ENCODE measurements around the gene STAT3. TPM values are rescaled to one million over a fixed set of nuclear protein-coding genes. Genes with fewer than 3 reads are reported as not detected.
"Not testable (repeated sequence)": the region's sequence is repeated elsewhere in the genome, so short reads cannot be mapped to it uniquely, and the experiment has no call there.

Gene STAT3
- total and polyA plus RNA-seq, 9 donors = 42.6 to 56.9 (median 47.7) TPM

DNA sequence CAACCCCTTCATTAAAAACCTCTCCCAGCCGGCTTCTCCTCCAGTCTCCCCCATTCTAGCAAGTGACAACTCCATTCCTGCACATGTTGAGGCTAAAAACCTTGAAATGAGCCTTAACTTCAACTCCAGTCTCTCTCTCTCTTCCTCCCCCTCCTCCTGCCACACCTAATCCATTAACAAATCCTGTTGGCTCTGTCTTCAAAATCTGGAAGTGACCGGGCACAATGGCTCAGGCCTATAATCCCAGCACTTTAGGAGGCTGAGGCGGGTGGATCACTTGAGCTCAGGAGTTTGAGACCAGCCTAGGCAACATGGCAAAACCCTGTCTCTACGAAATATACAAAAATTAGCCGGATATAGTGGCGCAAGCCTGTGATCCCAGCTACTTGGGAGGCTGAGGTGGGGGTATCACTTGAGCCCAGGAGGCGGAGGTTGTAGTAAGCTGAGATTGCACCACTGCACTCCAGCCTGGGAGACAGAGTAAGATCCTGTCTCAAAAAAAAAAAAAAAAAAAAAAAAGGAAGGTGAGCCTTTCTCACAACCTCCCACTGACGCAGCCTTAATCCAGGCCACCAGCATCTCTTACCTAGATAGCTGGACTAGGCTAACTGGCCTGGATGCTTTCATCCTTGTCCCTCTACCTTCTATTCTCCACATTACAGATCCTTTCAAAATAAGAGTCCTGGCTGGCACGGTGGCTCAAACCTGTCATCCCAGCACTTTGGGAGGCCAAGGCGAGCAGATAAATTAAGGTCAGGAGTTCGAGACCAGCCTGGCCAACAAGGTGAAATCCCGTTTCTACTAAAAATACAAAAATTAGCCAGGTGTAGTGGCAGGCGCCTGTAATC lies 21.8 kb downstream of the STAT3 start:
- H3K4me3 ChIP-seq (ENCODE audit: low read length); H3K27ac ChIP-seq (ENCODE audit: low read length); DNase-seq; H3K9me3 ChIP-seq (replicated peaks; ENCODE audit: control insufficient read depth, low read depth, low read length); H3K4me1 ChIP-seq (ENCODE audit: control insufficient read depth, insufficient read depth, low read length); H3K27me3 ChIP-seq (ENCODE audit: control insufficient read depth, insufficient read depth, low read length); H3K36me3 ChIP-seq (ENCODE audit: control insufficient read depth, insufficient read depth, low read length): not testable (repeated sequence)
- WGBS (ENCODE audit: insufficient coverage) = 70% methylated on average over 6 of the region's 13 CpGs

DNA sequence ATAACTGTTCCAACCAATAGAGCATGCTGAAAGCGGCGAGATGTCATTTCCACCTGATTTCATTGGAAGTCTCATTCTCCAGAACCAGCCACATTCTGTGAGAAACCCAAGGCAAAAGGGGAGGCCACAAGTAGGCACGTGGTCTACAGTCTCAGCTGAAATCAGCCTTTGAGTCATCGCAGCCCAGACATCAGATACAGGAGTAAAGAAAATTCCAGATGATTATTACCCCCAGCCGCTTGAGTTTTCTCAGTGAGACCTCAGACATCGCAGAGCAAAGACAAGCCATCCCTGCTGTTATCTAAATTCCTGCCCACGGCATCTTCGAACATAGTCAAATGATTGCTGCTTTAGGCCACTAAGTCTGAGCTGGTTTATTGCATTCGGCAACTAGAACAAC lies 23.1 kb downstream of the STAT3 start:
- DNase-seq = no peak
- Histone ChIP-seq H3K27ac (ENCODE audit: low read length) (no peak overlapping the region), H3K9me3 (replicated peaks; ENCODE audit: control insufficient read depth, low read depth, low read length) (no peaks in the 10 kb centered on the region), H3K4me3 (ENCODE audit: low read length) (no peak overlapping the region), H3K4me1 (ENCODE audit: control insufficient read depth, insufficient read depth, low read length) (peaks cover 6% of the 10 kb centered on the region), H3K27me3 (ENCODE audit: control insufficient read depth, insufficient read depth, low read length) (no peaks in the 10 kb centered on the region), H3K36me3 (ENCODE audit: control insufficient read depth, insufficient read depth, low read length) (no peaks in the 10 kb centered on the region)
- 81% methylated on average over 4 of the region's 9 CpGs for WGBS (ENCODE audit: insufficient coverage)

DNA sequence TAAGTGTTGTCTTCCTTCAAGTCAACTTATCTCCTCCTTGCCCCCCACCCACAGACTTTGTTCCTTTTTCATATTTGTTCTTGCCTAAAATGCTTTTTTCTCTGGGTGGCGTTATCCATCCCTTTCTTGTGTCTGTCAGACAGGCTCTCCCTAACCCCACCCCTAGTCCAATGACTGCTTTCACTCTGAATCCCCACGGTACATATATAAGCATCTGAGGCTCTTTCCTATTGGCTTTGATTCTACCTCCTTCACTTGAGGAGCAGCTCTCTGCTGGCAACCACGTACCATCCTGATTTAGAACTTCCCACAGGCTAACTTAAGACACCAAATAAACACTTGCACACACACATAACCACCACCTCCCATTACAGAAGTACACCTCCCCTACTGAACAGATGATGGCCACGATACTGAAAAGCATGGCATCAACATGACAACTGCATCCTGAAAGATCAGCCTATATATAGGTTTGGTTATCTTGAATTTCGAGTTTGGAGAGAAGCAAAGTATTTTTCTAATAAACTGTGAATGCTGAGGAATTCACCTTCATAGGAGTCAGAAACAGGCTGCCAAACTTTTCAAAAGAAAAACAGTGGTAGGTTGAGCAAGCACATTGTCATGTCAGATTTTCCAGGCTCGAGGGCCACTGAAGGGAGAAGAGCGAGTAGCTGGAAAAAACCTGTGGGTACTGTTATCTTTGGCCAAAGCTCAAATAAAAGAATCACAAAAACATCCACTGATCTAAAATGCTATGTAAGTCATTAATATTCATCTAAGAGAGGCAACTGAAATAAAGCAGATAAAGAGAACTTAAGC lies 24.3 kb downstream of the STAT3 start:
- no peaks in the 10 kb centered on the region for H3K9me3 ChIP-seq (replicated peaks; ENCODE audit: control insufficient read depth, low read depth, low read length)
- DNase-seq = no peak
- peaks cover 6% of the 10 kb centered on the region for H3K4me1 ChIP-seq (ENCODE audit: control insufficient read depth, insufficient read depth, low read length)
- peaks cover 2% of the 10 kb centered on the region for H3K36me3 ChIP-seq (ENCODE audit: control insufficient read depth, insufficient read depth, low read length)
- no peak overlapping the region for H3K27ac ChIP-seq (ENCODE audit: low read length)
- no peaks in the 10 kb centered on the region for H3K27me3 ChIP-seq (ENCODE audit: control insufficient read depth, insufficient read depth, low read length)
- H3K4me3 ChIP-seq (ENCODE audit: low read length) = no peak overlapping the region
- 91% methylated on average over 2 of the region's 7 CpGs for WGBS (ENCODE audit: insufficient coverage)

DNA sequence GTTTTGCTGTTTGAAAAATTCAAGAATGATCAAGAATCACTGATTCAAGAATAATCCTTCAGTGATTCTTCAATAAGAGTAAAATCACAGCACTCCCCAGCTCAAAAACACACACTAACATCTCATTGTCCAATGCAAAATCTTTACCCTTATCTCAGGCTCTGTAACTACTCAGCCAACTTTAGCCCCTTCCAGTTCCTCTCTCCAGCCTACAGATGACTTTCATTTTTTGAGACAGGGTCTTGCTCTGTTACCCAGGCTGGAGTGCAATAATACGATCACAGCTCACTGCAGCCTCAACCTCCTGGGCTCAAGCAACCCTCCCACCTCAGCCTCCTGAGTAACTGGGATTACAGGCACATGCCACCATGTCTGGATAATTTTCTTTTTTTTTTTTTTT lies 25.0 kb downstream of the STAT3 start:
- H3K27me3 ChIP-seq (ENCODE audit: control insufficient read depth, insufficient read depth, low read length) = no peaks in the 10 kb centered on the region
- WGBS (ENCODE audit: insufficient coverage) = 83% methylated on average over 1 of the region's 1 CpG
- no peaks in the 10 kb centered on the region for H3K9me3 ChIP-seq (replicated peaks; ENCODE audit: control insufficient read depth, low read depth, low read length)
- DNase-seq = no peak
- H3K27ac ChIP-seq (ENCODE audit: low read length) = no peak overlapping the region
- H3K4me3 ChIP-seq (ENCODE audit: low read length) = no peak overlapping the region
- peaks cover 2% of the 10 kb centered on the region for H3K36me3 ChIP-seq (ENCODE audit: control insufficient read depth, insufficient read depth, low read length)
- H3K4me1 ChIP-seq (ENCODE audit: control insufficient read depth, insufficient read depth, low read length) = peaks cover 6% of the 10 kb centered on the region

DNA sequence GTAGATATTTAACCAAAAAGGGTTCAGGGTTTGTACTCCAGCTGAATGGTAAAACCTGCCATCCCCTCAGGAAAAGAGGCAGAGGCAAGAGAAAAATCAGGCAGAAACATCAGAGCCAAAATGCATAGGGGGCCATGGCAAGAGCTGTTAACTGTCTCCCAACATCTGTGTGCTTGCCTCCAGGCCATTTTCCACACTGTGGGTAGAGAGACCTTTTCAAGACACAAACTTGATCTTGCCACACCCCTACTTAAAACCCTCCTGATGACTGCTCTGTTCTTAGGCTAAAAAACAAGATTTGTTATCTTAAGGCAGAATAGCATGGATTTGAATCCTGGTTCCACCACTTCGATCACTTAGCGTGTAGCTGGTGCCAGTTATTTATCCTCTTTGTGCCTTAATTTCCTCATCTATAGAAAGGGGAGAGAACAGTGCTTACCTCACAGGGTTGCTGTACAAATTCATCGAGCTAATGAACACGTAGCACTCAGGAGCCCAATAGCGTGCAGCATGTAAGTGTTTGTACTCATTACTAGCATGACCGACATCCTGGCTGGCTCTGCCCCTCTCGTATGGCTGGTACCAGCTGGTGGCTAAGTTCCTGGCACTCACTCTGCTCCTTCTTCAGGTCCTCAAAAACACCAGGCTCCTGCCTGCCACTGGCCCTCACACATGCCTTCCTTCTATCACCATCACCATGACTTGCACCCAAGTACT lies 25.8 kb downstream of the STAT3 start:
- Histone ChIP-seq H3K36me3 (ENCODE audit: control insufficient read depth, insufficient read depth, low read length) (peaks cover 2% of the 10 kb centered on the region), H3K4me1 (ENCODE audit: control insufficient read depth, insufficient read depth, low read length) (peaks cover 6% of the 10 kb centered on the region), H3K9me3 (replicated peaks; ENCODE audit: control insufficient read depth, low read depth, low read length) (no peaks in the 10 kb centered on the region), H3K27ac (ENCODE audit: low read length) (no peak overlapping the region), H3K27me3 (ENCODE audit: control insufficient read depth, insufficient read depth, low read length) (no peaks in the 10 kb centered on the region), H3K4me3 (ENCODE audit: low read length) (no peak overlapping the region)
- WGBS (ENCODE audit: insufficient coverage) = 71% methylated on average over 6 of the region's 7 CpGs
- DNase-seq = no peak

DNA sequence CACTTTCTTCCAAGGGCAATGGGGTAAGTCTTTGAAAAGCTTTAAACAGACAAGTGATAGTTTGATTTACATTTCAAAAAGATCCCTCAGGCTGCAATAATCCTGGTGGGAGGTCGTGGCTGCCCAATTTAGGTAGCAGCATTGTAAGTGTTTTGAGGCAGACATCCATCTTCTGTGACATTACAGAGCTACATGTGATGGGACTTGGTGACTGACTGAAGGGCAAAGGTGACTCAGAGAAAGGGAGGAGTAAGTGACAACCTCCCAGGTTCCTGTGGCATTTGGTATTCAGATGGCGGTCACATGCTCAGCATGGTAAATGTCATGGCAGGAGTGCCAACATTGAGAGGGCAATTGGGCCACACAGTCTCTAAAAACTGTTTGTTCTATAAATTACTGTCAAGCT lies 26.5 kb downstream of the STAT3 start:
- Histone ChIP-seq H3K4me3 (ENCODE audit: low read length) (no peak overlapping the region), H3K27me3 (ENCODE audit: control insufficient read depth, insufficient read depth, low read length) (no peaks in the 10 kb centered on the region), H3K27ac (ENCODE audit: low read length) (no peak overlapping the region), H3K4me1 (ENCODE audit: control insufficient read depth, insufficient read depth, low read length) (peaks cover 6% of the 10 kb centered on the region), H3K9me3 (replicated peaks; ENCODE audit: control insufficient read depth, low read depth, low read length) (no peaks in the 10 kb centered on the region), H3K36me3 (ENCODE audit: control insufficient read depth, insufficient read depth, low read length) (peaks cover 2% of the 10 kb centered on the region)
- no peak for DNase-seq
- WGBS (ENCODE audit: insufficient coverage) = 16% methylated on average over 2 of the region's 2 CpGs

DNA sequence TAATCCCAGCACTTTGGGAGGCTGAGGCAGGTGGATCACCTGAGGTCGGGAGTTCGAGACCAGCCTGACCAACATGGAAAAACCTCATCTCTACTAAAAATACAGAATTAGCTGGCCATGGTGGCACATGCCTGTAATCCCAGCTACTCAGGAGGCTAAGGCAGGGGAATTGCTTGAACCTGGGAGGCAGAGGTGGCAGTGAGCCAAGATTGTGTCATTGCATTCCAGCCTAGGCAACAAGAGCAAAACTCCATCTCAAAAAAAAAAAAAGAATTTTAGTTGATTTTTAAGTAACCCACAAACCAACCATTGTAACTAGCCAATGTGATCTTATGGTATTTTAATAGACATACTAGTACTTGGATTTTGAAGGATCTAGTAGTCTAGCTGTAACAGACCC lies 27.9 kb downstream of the STAT3 start:
- H3K27ac ChIP-seq (ENCODE audit: low read length); DNase-seq; H3K4me1 ChIP-seq (ENCODE audit: control insufficient read depth, insufficient read depth, low read length); H3K27me3 ChIP-seq (ENCODE audit: control insufficient read depth, insufficient read depth, low read length); H3K9me3 ChIP-seq (replicated peaks; ENCODE audit: control insufficient read depth, low read depth, low read length); H3K36me3 ChIP-seq (ENCODE audit: control insufficient read depth, insufficient read depth, low read length); H3K4me3 ChIP-seq (ENCODE audit: low read length): not testable (repeated sequence)
- no CpG with 5 or more reads among the region's 2 CpGs for WGBS (ENCODE audit: insufficient coverage)

DNA sequence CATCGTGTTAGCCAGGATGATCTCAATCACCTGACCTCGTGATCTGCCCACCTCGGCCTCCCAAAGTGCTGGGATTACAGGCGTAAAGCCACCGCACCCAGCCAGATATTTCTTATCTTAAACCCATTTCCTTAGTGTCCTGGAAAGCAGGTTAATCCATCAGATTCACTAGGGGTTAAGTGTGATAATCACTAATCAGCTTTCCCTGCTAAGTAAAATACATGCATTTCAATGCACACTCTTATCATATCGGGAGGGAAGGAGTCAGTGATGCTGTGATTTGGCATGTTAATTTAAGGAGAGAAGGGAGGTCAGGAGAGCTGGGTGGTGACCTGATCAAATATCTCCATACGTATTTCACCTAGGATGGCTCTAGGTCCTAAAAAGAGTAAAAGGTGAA lies 29.1 kb downstream of the STAT3 start:
- WGBS (ENCODE audit: insufficient coverage) = no CpG with 5 or more reads among the region's 7 CpGs
- H3K4me1 ChIP-seq (ENCODE audit: control insufficient read depth, insufficient read depth, low read length) = peaks cover 6% of the 10 kb centered on the region
- no peak for DNase-seq

DNA sequence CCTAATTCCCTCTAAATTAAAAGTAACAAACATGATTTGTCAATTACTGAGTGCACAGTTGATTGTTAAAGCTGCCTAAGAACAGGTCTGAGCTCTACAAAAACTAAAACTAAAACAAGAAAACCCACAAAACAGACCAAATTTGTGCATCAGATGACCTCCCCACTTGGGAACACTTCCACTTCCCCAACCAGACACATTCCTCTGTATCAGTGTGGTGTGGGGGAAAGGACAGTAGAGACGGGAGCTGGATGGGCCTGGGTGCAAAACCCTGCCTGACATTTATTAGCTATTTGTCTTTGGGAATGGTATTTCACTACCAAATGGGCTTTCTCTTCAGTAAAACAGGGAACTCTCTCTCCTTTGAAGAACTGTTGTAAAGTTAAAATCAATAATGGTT lies 29.8 kb downstream of the STAT3 start:
- no CpG with 5 or more reads among the region's 1 CpG for WGBS (ENCODE audit: insufficient coverage)
- DNase-seq = no peak
- Histone ChIP-seq H3K9me3 (replicated peaks; ENCODE audit: control insufficient read depth, low read depth, low read length) (no peaks in the 10 kb centered on the region), H3K4me1 (ENCODE audit: control insufficient read depth, insufficient read depth, low read length) (peaks cover 4% of the 10 kb centered on the region), H3K36me3 (ENCODE audit: control insufficient read depth, insufficient read depth, low read length) (peaks cover 2% of the 10 kb centered on the region), H3K27ac (ENCODE audit: low read length) (no peak overlapping the region), H3K27me3 (ENCODE audit: control insufficient read depth, insufficient read depth, low read length) (no peaks in the 10 kb centered on the region), H3K4me3 (ENCODE audit: low read length) (no peak overlapping the region)

More for the DNA sequence above, 29.1 kb downstream of the STAT3 start:
- Histone ChIP-seq H3K27ac (ENCODE audit: low read length) (no peak overlapping the region), H3K36me3 (ENCODE audit: control insufficient read depth, insufficient read depth, low read length) (peaks cover 2% of the 10 kb centered on the region), H3K4me3 (ENCODE audit: low read length) (no peak overlapping the region), H3K27me3 (ENCODE audit: control insufficient read depth, insufficient read depth, low read length) (no peaks in the 10 kb centered on the region), H3K9me3 (replicated peaks; ENCODE audit: control insufficient read depth, low read depth, low read length) (no peaks in the 10 kb centered on the region)
